ENCODE measurements around the gene ATPAF2.
"Not testable (repeated sequence)": the region's sequence is repeated elsewhere in the genome, so short reads cannot be mapped to it uniquely, and the experiment has no call there.

Gene ATPAF2

GRCh38 chr17:18009609-18010420 is 29.2 kb downstream of the ATPAF2 start:
- DNase-seq: no peak

GRCh38 chr17:18008496-18009268 is 30.3 kb downstream of the ATPAF2 start:
- no peak for DNase-seq

- no peak for DNase-seq
These were observed 32.3 kb downstream of the ATPAF2 start for GRCh38 chr17:18006495-18007239.

- no peak for DNase-seq
These were observed 33.5 kb downstream of the ATPAF2 start for GRCh38 chr17:18005496-18005895.

- no peak for DNase-seq
These were observed 34.1 kb downstream of the ATPAF2 start for GRCh38 chr17:18004884-18005305.

GRCh38 chr17:18004345-18004744 is 34.6 kb downstream of the ATPAF2 start:
- DNase-seq: no peak

GRCh38 chr17:18002171-18002570 is 36.8 kb downstream of the ATPAF2 start:
- no peak for DNase-seq

GRCh38 chr17:18000030-18000408 is 38.9 kb downstream of the ATPAF2 start:
- DNase-seq: no peak

- DNase-seq: no peak
These were observed 39.5 kb downstream of the ATPAF2 start for GRCh38 chr17:17999364-18000029.

GRCh38 chr17:17998934-17999333 is 40.0 kb downstream of the ATPAF2 start:
- no peak for DNase-seq

- DNase-seq: not testable (repeated sequence)
These were observed 43.1 kb downstream of the ATPAF2 start for GRCh38 chr17:17995887-17996286.

- peak in 1 of 2 donors; percentile 10 for DNase-seq
These were observed 44.5 kb downstream of the ATPAF2 start for GRCh38 chr17:17994271-17995069.

GRCh38 chr17:17993852-17994251 is 45.1 kb downstream of the ATPAF2 start:
- no peak for DNase-seq

GRCh38 chr17:17993366-17993765 is 45.6 kb downstream of the ATPAF2 start:
- DNase-seq: no peak

- DNase-seq: no peak
These were observed 48.7 kb downstream of the ATPAF2 start for GRCh38 chr17:17990282-17990681.

GRCh38 chr17:17989618-17990017 is 49.4 kb downstream of the ATPAF2 start:
- DNase-seq: no peak

GRCh38 chr17:17989081-17989480 is 49.9 kb downstream of the ATPAF2 start:
- DNase-seq: no peak

- DNase-seq: no peak
These were observed 50.5 kb downstream of the ATPAF2 start for GRCh38 chr17:17988427-17988945.

GRCh38 chr17:17987901-17988300 is 51.1 kb downstream of the ATPAF2 start:
- no peak for DNase-seq

- no peak for DNase-seq
These were observed 51.6 kb downstream of the ATPAF2 start for GRCh38 chr17:17987187-17987896.

GRCh38 chr17:17985555-17985954 is 53.4 kb downstream of the ATPAF2 start:
- DNase-seq: no peak

Measured in CD4-positive, alpha-beta T cell treated with Interferon alpha-2 for 1 hour (primary cell).